ENCODE data around the gene SSUH2. TPM values are rescaled to one million over a fixed set of nuclear protein-coding genes. Genes with fewer than 3 reads are reported as not detected.
A peak's percentile ranks its signal among the peaks of the same experiment; 100 is the strongest.
"Not testable (repeated sequence)": the region's sequence is repeated elsewhere in the genome, so short reads cannot be mapped to it uniquely, and the experiment has no call there.

SSUH2 gene
- total RNA-seq, 2 donors from 2014 or later = 5.3 to 7.9 TPM

- H3K27ac Mint-ChIP-seq = no peak overlapping the region
- H3K9ac ChIP-seq (ENCODE audit: extremely low read depth, low read length, poor library complexity, severe bottlenecking) = no peak overlapping the region
Measured at GRCh38 chr3:8681349-8681748, 36.8 kb upstream of the SSUH2 start.

GRCh38 chr3:8679817-8680553 is 35.4 kb upstream of the SSUH2 start:
- not testable (repeated sequence) for H3K9me3 ChIP-seq (ENCODE audit: control insufficient read depth, low read length)

More at GRCh38 chr3:8681349-8681748, 36.8 kb upstream of the SSUH2 start:
- Mint-ChIP-seq H3K27me3 (ENCODE audit: insufficient read depth) (peaks cover 2% of the 10 kb centered on the region), H3K9me3 (no peaks in the 10 kb centered on the region), H3K36me3 (ENCODE audit: low read depth) (no peaks in the 10 kb centered on the region), H3K4me3 (no peak overlapping the region), H3K4me1 (peaks cover 23% of the 10 kb centered on the region)
- Histone ChIP-seq H3K27ac (ENCODE audit: low read depth, low read length) (no peak overlapping the region), H3K4me3 (ENCODE audit: low read length) (no peak overlapping the region), H3K4me1 (ENCODE audit: control insufficient read depth, insufficient read depth, low read length) (no peaks in the 10 kb centered on the region), H3K36me3 (ENCODE audit: control insufficient read depth, insufficient read depth, low read length) (no peaks in the 10 kb centered on the region), H3K9me3 (ENCODE audit: control insufficient read depth, low read length) (no peaks in the 10 kb centered on the region), H3K27me3 (ENCODE audit: control insufficient read depth, insufficient read depth, low read length, poor library complexity, severe bottlenecking) (no peaks in the 10 kb centered on the region)
- no peak for DNase-seq
- WGBS, 2 experiments (ENCODE audit: insufficient coverage in 1 of 2, insufficient read length in 1 of 2) = 94% methylated on average over 22 of the region's 22 CpGs; no CpG with 5 or more reads in 1 of the 2 experiments
- TF ChIP-seq, protein P1, sequence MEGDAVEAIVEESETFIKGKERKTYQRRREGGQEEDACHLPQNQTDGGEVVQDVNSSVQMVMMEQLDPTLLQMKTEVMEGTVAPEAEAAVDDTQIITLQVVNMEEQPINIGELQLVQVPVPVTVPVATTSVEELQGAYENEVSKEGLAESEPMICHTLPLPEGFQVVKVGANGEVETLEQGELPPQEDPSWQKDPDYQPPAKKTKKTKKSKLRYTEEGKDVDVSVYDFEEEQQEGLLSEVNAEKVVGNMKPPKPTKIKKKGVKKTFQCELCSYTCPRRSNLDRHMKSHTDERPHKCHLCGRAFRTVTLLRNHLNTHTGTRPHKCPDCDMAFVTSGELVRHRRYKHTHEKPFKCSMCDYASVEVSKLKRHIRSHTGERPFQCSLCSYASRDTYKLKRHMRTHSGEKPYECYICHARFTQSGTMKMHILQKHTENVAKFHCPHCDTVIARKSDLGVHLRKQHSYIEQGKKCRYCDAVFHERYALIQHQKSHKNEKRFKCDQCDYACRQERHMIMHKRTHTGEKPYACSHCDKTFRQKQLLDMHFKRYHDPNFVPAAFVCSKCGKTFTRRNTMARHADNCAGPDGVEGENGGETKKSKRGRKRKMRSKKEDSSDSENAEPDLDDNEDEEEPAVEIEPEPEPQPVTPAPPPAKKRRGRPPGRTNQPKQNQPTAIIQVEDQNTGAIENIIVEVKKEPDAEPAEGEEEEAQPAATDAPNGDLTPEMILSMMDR (conservative IDR thresholded peaks at IDR 0.05) = no peak

GRCh38 chr3:8678751-8679150 is 34.2 kb upstream of the SSUH2 start:
- H3K27ac Mint-ChIP-seq = no peak overlapping the region
- H3K4me1 Mint-ChIP-seq = peaks cover 31% of the 10 kb centered on the region
- Histone ChIP-seq H3K36me3 (ENCODE audit: control insufficient read depth, insufficient read depth, low read length) (no peaks in the 10 kb centered on the region), H3K9ac (ENCODE audit: extremely low read depth, low read length, poor library complexity, severe bottlenecking) (no peak overlapping the region), H3K27me3 (ENCODE audit: control insufficient read depth, insufficient read depth, low read length, poor library complexity, severe bottlenecking) (no peaks in the 10 kb centered on the region), H3K27ac (ENCODE audit: low read depth, low read length) (no peak overlapping the region), H3K4me3 (ENCODE audit: low read length) (peak overlapping the region; percentile 69), H3K4me1 (ENCODE audit: control insufficient read depth, insufficient read depth, low read length) (no peaks in the 10 kb centered on the region), H3K9me3 (ENCODE audit: control insufficient read depth, low read length) (no peaks in the 10 kb centered on the region)
- 27% methylated on average over 16 of the region's 19 CpGs; no CpG with 5 or more reads in 1 of the 2 experiments for WGBS, 2 experiments (ENCODE audit: insufficient coverage in 1 of 2, insufficient read length in 1 of 2)
- H3K9me3 Mint-ChIP-seq = no peaks in the 10 kb centered on the region
- peaks cover 2% of the 10 kb centered on the region for H3K27me3 Mint-ChIP-seq (ENCODE audit: insufficient read depth)
- H3K4me3 Mint-ChIP-seq = no peak overlapping the region
- no peaks in the 10 kb centered on the region for H3K36me3 Mint-ChIP-seq (ENCODE audit: low read depth)
- DNase-seq = no peak
- TF ChIP-seq, protein P1 (conservative IDR thresholded peaks at IDR 0.05) = no peak

More at GRCh38 chr3:8679817-8680553, 35.4 kb upstream of the SSUH2 start:
- H3K27ac Mint-ChIP-seq; H3K27me3 Mint-ChIP-seq (ENCODE audit: insufficient read depth); H3K4me1 ChIP-seq (ENCODE audit: control insufficient read depth, insufficient read depth, low read length); H3K9me3 Mint-ChIP-seq; H3K36me3 Mint-ChIP-seq (ENCODE audit: low read depth); H3K36me3 ChIP-seq (ENCODE audit: control insufficient read depth, insufficient read depth, low read length); DNase-seq; H3K27me3 ChIP-seq (ENCODE audit: control insufficient read depth, insufficient read depth, low read length, poor library complexity, severe bottlenecking); H3K4me3 Mint-ChIP-seq; H3K9ac ChIP-seq (ENCODE audit: extremely low read depth, low read length, poor library complexity, severe bottlenecking): not testable (repeated sequence)
- H3K27ac ChIP-seq (ENCODE audit: low read depth, low read length) = peak overlapping the region; percentile 72
- peak overlapping the region; percentile 69 for H3K4me3 ChIP-seq (ENCODE audit: low read length)
- H3K4me1 Mint-ChIP-seq = peaks cover 29% of the 10 kb centered on the region
- WGBS, 2 experiments (ENCODE audit: insufficient coverage in 1 of 2, insufficient read length in 1 of 2) = 69 to 72% methylated on average over 13 of the region's 13 CpGs

DNA sequence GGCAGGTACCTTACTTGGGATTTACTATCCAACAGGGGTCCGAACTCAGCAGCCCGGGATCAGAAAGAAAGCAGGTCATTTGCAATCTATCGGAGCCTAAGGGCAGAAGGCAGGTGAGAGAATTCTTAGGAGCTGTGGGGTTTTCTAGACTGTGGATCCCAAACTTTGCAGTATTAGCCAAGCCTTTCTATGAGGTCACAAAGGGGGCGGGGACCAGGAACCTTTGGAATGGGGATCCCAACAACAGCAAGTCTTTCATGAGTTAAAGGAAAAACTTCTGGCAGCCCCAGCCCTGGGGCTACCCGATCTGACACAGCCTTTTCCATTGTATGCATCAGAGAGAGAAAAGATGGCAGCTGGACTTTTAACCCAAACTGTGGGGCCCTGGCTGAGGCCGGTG is 32.7 kb upstream of the SSUH2 start:
- not testable (repeated sequence) for H3K4me3 Mint-ChIP-seq; H3K9me3 ChIP-seq (ENCODE audit: control insufficient read depth, low read length); DNase-seq; H3K9ac ChIP-seq (ENCODE audit: extremely low read depth, low read length, poor library complexity, severe bottlenecking); H3K36me3 Mint-ChIP-seq (ENCODE audit: low read depth); H3K4me1 ChIP-seq (ENCODE audit: control insufficient read depth, insufficient read depth, low read length); H3K27me3 Mint-ChIP-seq (ENCODE audit: insufficient read depth); H3K4me3 ChIP-seq (ENCODE audit: low read length); H3K27ac Mint-ChIP-seq; H3K27me3 ChIP-seq (ENCODE audit: control insufficient read depth, insufficient read depth, low read length, poor library complexity, severe bottlenecking); H3K9me3 Mint-ChIP-seq; H3K36me3 ChIP-seq (ENCODE audit: control insufficient read depth, insufficient read depth, low read length)
- peaks cover 25% of the 10 kb centered on the region for H3K4me1 Mint-ChIP-seq
- peak overlapping the region; percentile 53 for H3K27ac ChIP-seq (ENCODE audit: low read depth, low read length)
- 78 to 90% methylated on average over 4 to 6 of the region's 6 CpGs for WGBS, 2 experiments (ENCODE audit: insufficient coverage in 1 of 2, insufficient read length in 1 of 2)

GRCh38 chr3:8675591-8675990 is 31.0 kb upstream of the SSUH2 start:
- not testable (repeated sequence) for H3K4me3 Mint-ChIP-seq; DNase-seq; H3K27me3 Mint-ChIP-seq (ENCODE audit: insufficient read depth); H3K4me3 ChIP-seq (ENCODE audit: low read length); H3K9me3 Mint-ChIP-seq; H3K9ac ChIP-seq (ENCODE audit: extremely low read depth, low read length, poor library complexity, severe bottlenecking); H3K27me3 ChIP-seq (ENCODE audit: control insufficient read depth, insufficient read depth, low read length, poor library complexity, severe bottlenecking); H3K27ac Mint-ChIP-seq; H3K9me3 ChIP-seq (ENCODE audit: control insufficient read depth, low read length); H3K36me3 Mint-ChIP-seq (ENCODE audit: low read depth); H3K36me3 ChIP-seq (ENCODE audit: control insufficient read depth, insufficient read depth, low read length); H3K4me1 ChIP-seq (ENCODE audit: control insufficient read depth, insufficient read depth, low read length)
- peaks cover 18% of the 10 kb centered on the region for H3K4me1 Mint-ChIP-seq
- 84 to 87% methylated on average over 7 of the region's 7 CpGs for WGBS, 2 experiments (ENCODE audit: insufficient coverage in 1 of 2, insufficient read length in 1 of 2)
- peak overlapping the region; percentile 41 for H3K27ac ChIP-seq (ENCODE audit: low read depth, low read length)

All from endodermal cell (in vitro differentiated cells).